HEK293 (cell line): Measurements from ENCODE around the gene SRSF11.

Experiments
- GLIS1 ChIP-seq: fragments of 450-650 bp; formaldehyde crosslinking; IDR thresholded peaks from 2 replicates; pipeline ENCODE4 v1.5.1; 2016; ENCODE audit warnings: missing biosample characterization, missing genetic modification characterization
- KLF8 ChIP-seq: fragments of 450-650 bp; formaldehyde crosslinking; IDR thresholded peaks from 2 replicates; pipeline ENCODE4 v1.5.1; 2016; ENCODE audit warnings: missing biosample characterization, missing genetic modification characterization
- MZF1 ChIP-seq: fragments of 450-650 bp; formaldehyde crosslinking; IDR thresholded peaks from 2 replicates; pipeline ENCODE4 v1.5.1; 2017; ENCODE audit warnings: missing biosample characterization, missing genetic modification characterization, borderline replicate concordance
- OSR2 ChIP-seq: fragments of 450-650 bp; formaldehyde crosslinking; IDR thresholded peaks from 2 replicates; pipeline ENCODE4 v1.5.1; 2016; ENCODE audit warnings: missing biosample characterization, missing genetic modification characterization
- PRDM4 ChIP-seq: fragments of 450-650 bp; formaldehyde crosslinking; IDR thresholded peaks from 2 replicates; pipeline ENCODE4 v1.5.1; 2017; ENCODE audit warnings: missing biosample characterization, missing genetic modification characterization
- REST ChIP-seq: fragments of 450-650 bp; formaldehyde crosslinking; IDR thresholded peaks from 2 replicates; pipeline ENCODE4 v1.5.1; 2016; ENCODE audit warnings: missing biosample characterization, missing genetic modification characterization
- SETDB1 ChIP-seq: IDR thresholded peaks from one replicate; pipeline ENCODE4 v1.6.1; 2017; ENCODE audit warnings: mild to moderate bottlenecking, low read length, moderate library complexity, mixed read lengths; ENCODE audit not compliant: insufficient read length
- SP3 ChIP-seq: fragments of 450-650 bp; formaldehyde crosslinking; IDR thresholded peaks from 2 replicates; pipeline ENCODE4 v1.5.1; 2016; ENCODE audit warnings: missing biosample characterization, missing genetic modification characterization
- ZBTB6 ChIP-seq: fragments of 450-650 bp; formaldehyde crosslinking; IDR thresholded peaks from 2 replicates; pipeline ENCODE4 v1.5.1; 2017; ENCODE audit warnings: missing biosample characterization, missing genetic modification characterization
- ZFHX2 ChIP-seq: fragments of 450-650 bp; formaldehyde crosslinking; conservative IDR thresholded peaks from 2 replicates; pipeline ENCODE4 v1.5.1; 2016; ENCODE audit warnings: missing biosample characterization, missing genetic modification characterization
- ZNF148 ChIP-seq: fragments of 450-650 bp; formaldehyde crosslinking; IDR thresholded peaks from 2 replicates; pipeline ENCODE4 v1.5.0; 2017; ENCODE audit warnings: missing biosample characterization, missing genetic modification characterization, borderline replicate concordance
- ZNF585B ChIP-seq: fragments of 450-650 bp; formaldehyde crosslinking; IDR thresholded peaks from 2 replicates; pipeline ENCODE4 v1.5.1; 2016; ENCODE audit warnings: missing biosample characterization, missing genetic modification characterization
- ZNF596 ChIP-seq: fragments of 450-650 bp; IDR thresholded peaks from 2 replicates; pipeline ENCODE4 v1.5.0; 2018; ENCODE audit warnings: missing biosample characterization, mild to moderate bottlenecking, missing genetic modification characterization, moderate library complexity
- ZNF626 ChIP-seq: fragments of 450-650 bp; sonication (Bioruptor Pico); formaldehyde crosslinking; IDR thresholded peaks from 2 replicates; pipeline ENCODE4 v1.5.1; 2018; ENCODE audit warnings: missing biosample characterization, missing genetic modification characterization, inconsistent platforms
- ZNF791 ChIP-seq: fragments of 450-650 bp; formaldehyde crosslinking; IDR thresholded peaks from 2 replicates; pipeline ENCODE4 v1.5.1; 2016; ENCODE audit warnings: missing biosample characterization, missing genetic modification characterization
- ZSCAN5A ChIP-seq: fragments of 450-650 bp; formaldehyde crosslinking; IDR thresholded peaks from 2 replicates; pipeline ENCODE4 v1.5.1; 2016; ENCODE audit warnings: missing biosample characterization, missing genetic modification characterization
- TF ChIP-seq, protein P1 (sequence below): fragments of 450-650 bp; formaldehyde crosslinking; IDR thresholded peaks from 2 replicates; pipeline ENCODE4 v1.5.1; 2016; ENCODE audit warnings: missing biosample characterization, missing genetic modification characterization
- TF ChIP-seq, protein P2 (sequence below): fragments of 450-650 bp; formaldehyde crosslinking; IDR thresholded peaks from 2 replicates; pipeline ENCODE4 v1.5.1; 2017; ENCODE audit warnings: missing biosample characterization, missing genetic modification characterization
- TF ChIP-seq, protein P3 (sequence below): fragments of 450-650 bp; formaldehyde crosslinking; optimal IDR thresholded peaks from 2 replicates; pipeline ENCODE3; 2016; ENCODE audit warnings: missing biosample characterization, mild to moderate bottlenecking, missing genetic modification characterization

Gene SRSF11

GRCh38 chr1:70221238-70222121 is at the start of gene SRSF11 (continued):
- TF ChIP-seq KLF8 (tag by site-specific recombination) (peak; percentile 63; the same call in 1 of the 2 replicates), SETDB1 (no peak), ZNF596 (tag by site-specific recombination) (0 out of 2 replicates have a peak, but pooled peaks have one; percentile 5), GLIS1 (tag by site-specific recombination) (peak; percentile 88), ZNF626 (tag by site-specific recombination) (no peak), ZBTB6 (tag by site-specific recombination) (no peak), REST (tag by site-specific recombination) (peak; percentile 42), SP3 (tag by site-specific recombination) (peak; percentile 50), OSR2 (peak; percentile 72), PRDM4 (tag by site-specific recombination) (0 out of 2 replicates have a peak, but pooled peaks have one; percentile 8), ZNF585B (tag by site-specific recombination) (peak; percentile 7; the same call in 1 of the 2 replicates), ZNF148 (no peak), MZF1 (tag by site-specific recombination) (no peak; the same call in 1 of the 2 replicates), ZFHX2 (tag by site-specific recombination) (peak; percentile 81; the same call in 1 of the 2 replicates), ZNF791 (tag by site-specific recombination) (no peak), ZSCAN5A (tag by site-specific recombination) (peak; percentile 65; the same call in 1 of the 2 replicates)
- TF ChIP-seq, protein P1, sequence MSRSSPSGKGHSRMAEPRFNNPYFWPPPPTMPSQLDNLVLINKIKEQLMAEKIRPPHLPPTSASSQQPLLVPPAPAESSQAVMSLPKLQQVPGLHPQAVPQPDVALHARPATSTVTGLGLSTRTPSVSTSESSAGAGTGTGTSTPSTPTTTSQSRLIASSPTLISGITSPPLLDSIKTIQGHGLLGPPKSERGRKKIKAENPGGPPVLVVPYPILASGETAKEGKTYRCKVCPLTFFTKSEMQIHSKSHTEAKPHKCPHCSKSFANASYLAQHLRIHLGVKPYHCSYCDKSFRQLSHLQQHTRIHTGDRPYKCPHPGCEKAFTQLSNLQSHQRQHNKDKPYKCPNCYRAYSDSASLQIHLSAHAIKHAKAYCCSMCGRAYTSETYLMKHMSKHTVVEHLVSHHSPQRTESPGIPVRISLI (tag by site-specific recombination): no peak
- TF ChIP-seq, protein P2, sequence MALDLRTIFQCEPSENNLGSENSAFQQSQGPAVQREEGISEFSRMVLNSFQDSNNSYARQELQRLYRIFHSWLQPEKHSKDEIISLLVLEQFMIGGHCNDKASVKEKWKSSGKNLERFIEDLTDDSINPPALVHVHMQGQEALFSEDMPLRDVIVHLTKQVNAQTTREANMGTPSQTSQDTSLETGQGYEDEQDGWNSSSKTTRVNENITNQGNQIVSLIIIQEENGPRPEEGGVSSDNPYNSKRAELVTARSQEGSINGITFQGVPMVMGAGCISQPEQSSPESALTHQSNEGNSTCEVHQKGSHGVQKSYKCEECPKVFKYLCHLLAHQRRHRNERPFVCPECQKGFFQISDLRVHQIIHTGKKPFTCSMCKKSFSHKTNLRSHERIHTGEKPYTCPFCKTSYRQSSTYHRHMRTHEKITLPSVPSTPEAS (tag by site-specific recombination): peak; percentile 6; the same call in 1 of the 2 replicates
- TF ChIP-seq, protein P3, sequence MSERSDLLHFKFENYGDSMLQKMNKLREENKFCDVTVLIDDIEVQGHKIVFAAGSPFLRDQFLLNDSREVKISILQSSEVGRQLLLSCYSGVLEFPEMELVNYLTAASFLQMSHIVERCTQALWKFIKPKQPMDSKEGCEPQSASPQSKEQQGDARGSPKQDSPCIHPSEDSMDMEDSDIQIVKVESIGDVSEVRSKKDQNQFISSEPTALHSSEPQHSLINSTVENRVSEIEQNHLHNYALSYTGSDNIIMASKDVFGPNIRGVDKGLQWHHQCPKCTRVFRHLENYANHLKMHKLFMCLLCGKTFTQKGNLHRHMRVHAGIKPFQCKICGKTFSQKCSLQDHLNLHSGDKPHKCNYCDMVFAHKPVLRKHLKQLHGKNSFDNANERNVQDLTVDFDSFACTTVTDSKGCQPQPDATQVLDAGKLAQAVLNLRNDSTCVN (tag by site-specific recombination): peak; percentile 96
